Nephron (organoid): ENCODE data around the gene ZNF407.

ENCODE experiments used
- H3K27ac Mint-ChIP-seq, 3 experiments: 2 replicates each; pipeline ENCODE4 v1.8.0; 2020; ENCODE audit warnings: mixed read lengths in 3 of 3, mild to moderate bottlenecking in 2 of 3, moderate library complexity in 1 of 3
- H3K27me3 Mint-ChIP-seq: 2 replicates; pipeline ENCODE4 v1.8.0; 2021; ENCODE audit warnings: low read depth, mild to moderate bottlenecking, moderate library complexity, mixed read lengths
- H3K36me3 Mint-ChIP-seq: 2 replicates; pipeline ENCODE4 v1.8.0; 2020; ENCODE audit warnings: low read depth, mixed read lengths
- H3K4me1 Mint-ChIP-seq: 2 replicates; pipeline ENCODE4 v1.8.0; 2020; ENCODE audit warnings: mixed read lengths
- H3K4me3 Mint-ChIP-seq, 3 experiments: 2 replicates each; pipeline ENCODE4 v1.8.0; 2020; ENCODE audit warnings: mild to moderate bottlenecking in 3 of 3, mixed read lengths in 3 of 3, moderate library complexity in 2 of 3
- H3K9me3 Mint-ChIP-seq: 2 replicates; pipeline ENCODE4 v1.8.0; 2020; ENCODE audit warnings: mixed read lengths
- CTCF ChIP-seq, 3 experiments: fragments of 200-600 bp; sonication (generic); IDR thresholded peaks; one replicate each; pipeline ENCODE4 v1.5.0; 2021; ENCODE audit warnings: antibody characterized with exemption in 3 of 3; ENCODE audit not compliant: unreplicated experiment in 3 of 3

The ZNF407 gene

GRCh38 chr18:74604774-74605173 is 7.1 kb downstream of the ZNF407 start:
- Mint-ChIP-seq H3K9me3 (no peaks in the 10 kb centered on the region), H3K27me3 (no peaks in the 10 kb centered on the region), H3K4me3 (no peak overlapping the region), H3K36me3 (no peaks in the 10 kb centered on the region), H3K4me1 (peaks cover 18% of the 10 kb centered on the region), H3K27ac (peak overlapping the region in 1 of 3 experiments; percentile 12)
- no peak for TF ChIP-seq CTCF (IDR thresholded peaks at IDR 0.05; ENCODE audit: unreplicated experiment in 3 of 3)

GRCh38 chr18:74608681-74609080 is 11.0 kb downstream of the ZNF407 start:
- Mint-ChIP-seq H3K36me3 (no peaks in the 10 kb centered on the region), H3K9me3 (no peaks in the 10 kb centered on the region), H3K4me3 (no peak overlapping the region), H3K27ac (no peak overlapping the region), H3K4me1 (peaks cover 16% of the 10 kb centered on the region), H3K27me3 (no peaks in the 10 kb centered on the region)
- no peak for TF ChIP-seq CTCF (IDR thresholded peaks at IDR 0.05; ENCODE audit: unreplicated experiment in 3 of 3)

GRCh38 chr18:74609535-74609934 is 11.9 kb downstream of the ZNF407 start:
- no peak for TF ChIP-seq CTCF (IDR thresholded peaks at IDR 0.05; ENCODE audit: unreplicated experiment in 3 of 3)
- Mint-ChIP-seq H3K4me3 (no peak overlapping the region), H3K9me3 (no peaks in the 10 kb centered on the region), H3K27ac (no peak overlapping the region), H3K27me3 (no peaks in the 10 kb centered on the region), H3K4me1 (peaks cover 8% of the 10 kb centered on the region), H3K36me3 (no peaks in the 10 kb centered on the region)

GRCh38 chr18:74610051-74610615 is 12.5 kb downstream of the ZNF407 start:
- Mint-ChIP-seq H3K4me1 (peaks cover 2% of the 10 kb centered on the region), H3K27ac (no peak overlapping the region), H3K9me3 (no peaks in the 10 kb centered on the region), H3K27me3 (no peaks in the 10 kb centered on the region), H3K36me3 (no peaks in the 10 kb centered on the region), H3K4me3 (no peak overlapping the region)
- no peak for TF ChIP-seq CTCF (IDR thresholded peaks at IDR 0.05; ENCODE audit: unreplicated experiment in 3 of 3)

GRCh38 chr18:74610860-74611259 is 13.2 kb downstream of the ZNF407 start:
- H3K27ac Mint-ChIP-seq: no peak overlapping the region
- no peaks in the 10 kb centered on the region for H3K4me1 Mint-ChIP-seq

More at GRCh38 chr18:74610860-74611259, 13.2 kb downstream of the ZNF407 start:
- Mint-ChIP-seq H3K27me3 (no peaks in the 10 kb centered on the region), H3K4me3 (no peak overlapping the region), H3K9me3 (no peaks in the 10 kb centered on the region), H3K36me3 (no peaks in the 10 kb centered on the region)
- TF ChIP-seq CTCF (IDR thresholded peaks at IDR 0.05; ENCODE audit: unreplicated experiment in 3 of 3): no peak
